AG09309 (cell line): ENCODE measurements around the gene LINGO3.
"Not testable (repeated sequence)": the region's sequence is repeated elsewhere in the genome, so short reads cannot be mapped to it uniquely, and the experiment has no call there.

Source experiments
- DNase-seq: peaks from one replicate; pipeline ENCODE4 v3.0.0-alpha.2; 2010; ENCODE audit warnings: low read depth
- H3K4me3 ChIP-seq: 2 replicates; pipeline ENCODE4 v1.5.1; 2011; ENCODE audit warnings: mild to moderate bottlenecking, low read depth, low read length, moderate library complexity; ENCODE audit not compliant: control insufficient read depth
- TF ChIP-seq, protein P1 (sequence below): IDR thresholded peaks from 2 replicates; pipeline ENCODE4 v1.5.1; 2011; ENCODE audit warnings: mild to moderate bottlenecking, low read depth, low read length, inconsistent platforms; ENCODE audit not compliant: insufficient read depth, control insufficient read depth; ENCODE audit errors: missing control alignments

LINGO3 gene

GRCh38 chr19:2353159-2353886 is 45.4 kb upstream of the LINGO3 start:
- no peak for DNase-seq
- TF ChIP-seq, protein P1, sequence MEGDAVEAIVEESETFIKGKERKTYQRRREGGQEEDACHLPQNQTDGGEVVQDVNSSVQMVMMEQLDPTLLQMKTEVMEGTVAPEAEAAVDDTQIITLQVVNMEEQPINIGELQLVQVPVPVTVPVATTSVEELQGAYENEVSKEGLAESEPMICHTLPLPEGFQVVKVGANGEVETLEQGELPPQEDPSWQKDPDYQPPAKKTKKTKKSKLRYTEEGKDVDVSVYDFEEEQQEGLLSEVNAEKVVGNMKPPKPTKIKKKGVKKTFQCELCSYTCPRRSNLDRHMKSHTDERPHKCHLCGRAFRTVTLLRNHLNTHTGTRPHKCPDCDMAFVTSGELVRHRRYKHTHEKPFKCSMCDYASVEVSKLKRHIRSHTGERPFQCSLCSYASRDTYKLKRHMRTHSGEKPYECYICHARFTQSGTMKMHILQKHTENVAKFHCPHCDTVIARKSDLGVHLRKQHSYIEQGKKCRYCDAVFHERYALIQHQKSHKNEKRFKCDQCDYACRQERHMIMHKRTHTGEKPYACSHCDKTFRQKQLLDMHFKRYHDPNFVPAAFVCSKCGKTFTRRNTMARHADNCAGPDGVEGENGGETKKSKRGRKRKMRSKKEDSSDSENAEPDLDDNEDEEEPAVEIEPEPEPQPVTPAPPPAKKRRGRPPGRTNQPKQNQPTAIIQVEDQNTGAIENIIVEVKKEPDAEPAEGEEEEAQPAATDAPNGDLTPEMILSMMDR, result no peak
- no peak overlapping the region for H3K4me3 ChIP-seq

DNA sequence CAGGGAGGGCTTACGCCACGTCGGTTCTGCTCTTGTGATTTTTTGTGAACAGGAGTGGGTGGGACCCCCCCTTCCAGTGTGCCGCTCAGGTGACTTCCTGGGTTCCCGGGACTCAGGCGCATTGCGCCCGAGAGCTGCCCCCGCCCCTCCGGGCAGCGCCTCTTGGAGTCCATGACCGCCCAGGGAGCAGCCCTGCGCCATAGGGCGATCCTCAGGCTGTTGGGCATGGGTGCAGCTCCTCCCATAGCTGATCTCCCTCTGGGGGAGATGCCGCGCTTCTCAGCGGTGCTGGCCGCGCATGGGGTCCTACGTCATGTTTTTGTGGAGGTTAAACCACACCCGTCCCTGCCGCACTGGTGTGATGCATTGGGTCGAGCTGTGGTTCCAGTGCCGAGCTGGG is 44.2 kb upstream of the LINGO3 start:
- DNase-seq, result no peak
- no peak overlapping the region for H3K4me3 ChIP-seq
- TF ChIP-seq, protein P1, result no peak

- no peak overlapping the region for H3K4me3 ChIP-seq
- TF ChIP-seq, protein P1, result no peak
These were observed 43.6 kb upstream of the LINGO3 start for GRCh38 chr19:2351591-2351990.

DNA sequence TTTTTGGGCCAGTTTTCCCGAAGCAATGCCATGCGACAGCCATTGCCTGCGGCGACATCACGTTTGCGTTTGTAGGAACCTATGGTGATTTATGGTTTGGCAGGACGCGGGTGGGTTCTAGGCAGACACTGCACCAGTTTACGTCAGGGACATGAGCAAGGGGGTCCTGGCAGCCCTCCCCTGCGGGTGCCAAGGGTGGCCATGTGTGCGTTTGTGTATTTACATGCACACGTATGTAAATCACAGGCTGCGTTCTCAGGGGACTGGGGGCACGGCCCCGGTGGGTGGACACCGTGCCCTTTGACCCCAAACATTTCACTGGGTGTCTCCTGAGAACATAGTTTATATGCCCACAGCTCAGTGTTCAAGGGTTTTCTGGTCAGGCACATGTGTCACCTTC is 42.7 kb upstream of the LINGO3 start:
- TF ChIP-seq, protein P1, result no peak
- DNase-seq, result no peak
- no peak overlapping the region for H3K4me3 ChIP-seq

More at GRCh38 chr19:2351591-2351990, 43.6 kb upstream of the LINGO3 start:
- DNase-seq, result no peak

- not testable (repeated sequence) for DNase-seq, H3K4me3 ChIP-seq
These were observed 41.9 kb upstream of the LINGO3 start for GRCh38 chr19:2349818-2350217.

DNA sequence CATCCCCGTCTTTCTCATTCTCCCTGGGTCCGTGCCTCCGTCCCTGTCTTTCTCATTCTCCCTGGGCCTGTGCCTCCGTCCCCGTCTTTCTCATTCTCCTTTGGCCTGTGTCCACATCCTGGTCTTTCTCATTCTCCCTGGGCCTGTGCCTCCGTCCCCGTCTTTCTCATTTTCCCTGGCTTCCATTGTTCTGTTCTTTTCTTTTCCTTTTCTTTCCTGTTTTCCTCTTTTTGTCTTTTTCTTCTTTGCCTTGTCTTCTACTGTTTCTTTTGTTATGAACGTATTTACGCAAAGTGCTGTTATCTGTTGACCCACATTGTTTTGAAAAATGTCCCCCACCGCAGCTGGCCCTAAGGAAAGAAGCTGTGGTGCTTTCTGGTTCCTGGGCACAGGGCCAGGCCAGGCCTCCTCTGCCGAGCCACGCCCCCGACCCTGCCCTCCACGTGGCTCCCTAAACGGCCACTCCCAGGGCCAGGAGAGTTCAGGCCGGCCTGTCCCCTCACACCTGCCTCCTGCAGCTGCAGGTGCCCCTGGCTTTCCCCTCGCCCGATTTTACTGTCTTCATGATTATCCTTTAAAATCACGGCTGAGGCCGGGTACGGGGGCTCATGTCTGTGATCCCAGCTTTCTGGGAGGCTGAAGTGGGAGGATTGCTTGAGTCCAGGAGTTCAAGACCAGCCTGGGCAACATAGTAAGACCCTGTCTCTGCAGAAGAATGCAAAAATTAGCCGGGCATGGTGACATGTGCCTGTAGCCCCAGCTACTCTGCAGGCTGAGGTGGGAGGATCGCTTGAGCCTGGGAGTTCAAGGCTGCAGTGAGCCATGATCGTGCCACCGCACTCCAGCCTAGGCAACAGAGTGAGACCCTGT is 38.1 kb upstream of the LINGO3 start:
- no peak overlapping the region for H3K4me3 ChIP-seq
- TF ChIP-seq, protein P1, result no peak
- no peak for DNase-seq

- H3K4me3 ChIP-seq, result no peak overlapping the region
- TF ChIP-seq, protein P1, result no peak
- DNase-seq, result no peak
These were observed 37.1 kb upstream of the LINGO3 start for GRCh38 chr19:2345076-2345475.
